HepG2 (cell line): ENCODE measurements around the gene AP2B1. TPM values are rescaled to one million over a fixed set of nuclear protein-coding genes. Genes with fewer than 3 reads are reported as not detected.

Experiments used
- AGO2 ChIP-seq: fragments of 200-400 bp; formaldehyde crosslinking; optimal IDR thresholded peaks from 2 replicates; pipeline ENCODE3; 2017; ENCODE audit warnings: mild to moderate bottlenecking, low read depth, low read length, moderate library complexity
- EEA1 ChIP-seq: sonication (generic); formaldehyde crosslinking; IDR thresholded peaks from 2 replicates; pipeline ENCODE4 v1.5.1; 2020; ENCODE audit warnings: mild to moderate bottlenecking, missing genetic modification reagents, borderline replicate concordance
- GZF1 ChIP-seq: sonication (generic); formaldehyde crosslinking; IDR thresholded peaks from 2 replicates; pipeline ENCODE4 v1.5.1; 2020; ENCODE audit warnings: mild to moderate bottlenecking, missing genetic modification reagents
- HOXD1 ChIP-seq: sonication (generic); formaldehyde crosslinking; IDR thresholded peaks from 2 replicates; pipeline ENCODE4 v1.5.0; 2020; ENCODE audit warnings: missing genetic modification reagents
- MAF1 ChIP-seq: sonication (generic); formaldehyde crosslinking; IDR thresholded peaks from 2 replicates; pipeline ENCODE4 v1.5.0; 2020; ENCODE audit warnings: missing genetic modification reagents, borderline replicate concordance
- NFKBIZ ChIP-seq: IDR thresholded peaks from 2 replicates; pipeline ENCODE4 v1.6.1; 2018; ENCODE audit warnings: missing genetic modification reagents, missing compliant biosample characterization
- PHF5A ChIP-seq: IDR thresholded peaks from one replicate; pipeline ENCODE4 v1.6.1; 2018; ENCODE audit warnings: low read depth, missing genetic modification reagents; ENCODE audit not compliant: unreplicated experiment
- REXO4 ChIP-seq: sonication (generic); formaldehyde crosslinking; IDR thresholded peaks from 2 replicates; pipeline ENCODE4 v1.8.0; 2022; ENCODE audit warnings: missing genetic modification reagents, mild to moderate bottlenecking, borderline replicate concordance
- RORA ChIP-seq: sonication (generic); formaldehyde crosslinking; IDR thresholded peaks from 2 replicates; pipeline ENCODE4 v1.5.0; 2020; ENCODE audit warnings: mild to moderate bottlenecking, missing genetic modification reagents, moderate library complexity
- SALL2 ChIP-seq: sonication (generic); formaldehyde crosslinking; IDR thresholded peaks from 2 replicates; pipeline ENCODE4 v1.8.1; 2023; ENCODE audit warnings: mild to moderate bottlenecking, missing genetic modification reagents, inconsistent platforms
- SNAPC2 ChIP-seq: sonication (generic); formaldehyde crosslinking; IDR thresholded peaks from 2 replicates; pipeline ENCODE4 v1.8.1; 2022; ENCODE audit warnings: mild to moderate bottlenecking, missing genetic modification reagents
- TFE3 ChIP-seq: IDR thresholded peaks from 2 replicates; pipeline ENCODE4 v1.6.1; 2016
- TRIM24 ChIP-seq: sonication (generic); formaldehyde crosslinking; IDR thresholded peaks from 2 replicates; pipeline ENCODE4 v1.8.0; 2022; ENCODE audit warnings: mild to moderate bottlenecking, missing genetic modification reagents
- ZBTB1 ChIP-seq: sonication (generic); formaldehyde crosslinking; IDR thresholded peaks from 2 replicates; pipeline ENCODE4 v1.4.0; 2020; ENCODE audit warnings: missing genetic modification reagents, borderline replicate concordance
- ZBTB8A ChIP-seq: sonication (generic); formaldehyde crosslinking; IDR thresholded peaks from 2 replicates; pipeline ENCODE4 v1.4.0; 2020; ENCODE audit warnings: mild to moderate bottlenecking, low read depth, missing genetic modification reagents, borderline replicate concordance
- ZNF232 ChIP-seq: sonication (generic); formaldehyde crosslinking; IDR thresholded peaks from 2 replicates; pipeline ENCODE4 v1.4.0; 2020; ENCODE audit warnings: missing genetic modification reagents, borderline replicate concordance
- ZNF367 ChIP-seq: sonication (generic); formaldehyde crosslinking; IDR thresholded peaks from 2 replicates; pipeline ENCODE4 v1.4.0; 2020; ENCODE audit warnings: missing genetic modification reagents, borderline replicate concordance
- ZNF431 ChIP-seq: sonication (generic); formaldehyde crosslinking; IDR thresholded peaks from 2 replicates; pipeline ENCODE4 v1.9.0; 2022; ENCODE audit warnings: missing genetic modification reagents, low read depth, mild to moderate bottlenecking, borderline replicate concordance
- ZNF530 ChIP-seq: sonication (generic); formaldehyde crosslinking; IDR thresholded peaks from 2 replicates; pipeline ENCODE4 v1.5.0; 2020; ENCODE audit warnings: low read depth, mild to moderate bottlenecking, missing genetic modification reagents
- ZNF709 ChIP-seq: sonication (generic); formaldehyde crosslinking; IDR thresholded peaks from 2 replicates; pipeline ENCODE4 v1.5.0; 2020; ENCODE audit warnings: mild to moderate bottlenecking, missing genetic modification reagents
- ZNF879 ChIP-seq: sonication (generic); formaldehyde crosslinking; IDR thresholded peaks from 2 replicates; pipeline ENCODE4 v1.8.1; 2023; ENCODE audit warnings: missing genetic modification reagents
- polyA plus RNA-seq, 8 experiments: library from polyadenylated mRNA; depleted of rRNA in 3 of 8; stranded (reverse) in 7 of 8; unstranded in 1 of 8; fragments of >200 nt; fragmentation: Illumina TruSeq in 4 of 8; extraction: Trizol in 4 of 8; gene quantifications; 2 replicates each; pipeline versions ENCODE4 v1.2.1 to v1.2.3, GENCODE V29; 2011 to 2016; ENCODE audit warnings: low read depth in 4 of 8, missing spikeins in 1 of 8, mixed read lengths in 1 of 8; ENCODE audit not compliant: insufficient read depth in 1 of 8
- total RNA-seq, 5 experiments: library from RNA; depleted of rRNA; stranded (reverse); fragments of >200 nt; fragmentation: Illumina TruSeq; extraction: Trizol; gene quantifications; 2 replicates each; pipeline ENCODE4 v1.2.3, GENCODE V29; 2016; ENCODE audit warnings: low read depth in 1 of 5
- TF ChIP-seq, protein P1 (sequence below): IDR thresholded peaks from 2 replicates; pipeline ENCODE4 v1.6.1; 2018; ENCODE audit warnings: missing genetic modification reagents, mild to moderate bottlenecking, missing compliant biosample characterization
- TF ChIP-seq, protein P2 (sequence below): sonication (generic); formaldehyde crosslinking; conservative IDR thresholded peaks from 2 replicates; pipeline ENCODE4 v1.4.0; 2020; ENCODE audit warnings: missing genetic modification reagents
- TF ChIP-seq, protein P3 (sequence below): fragments of 450-650 bp; IDR thresholded peaks from 2 replicates; pipeline ENCODE4 v1.6.1; 2016

AP2B1 gene
- total and polyA plus RNA-seq, 2 of the 13 experiments (the other 11 are each of a cell fraction or from before 2014, with no cell fraction given): 23.8 to 71.3 TPM

DNA sequence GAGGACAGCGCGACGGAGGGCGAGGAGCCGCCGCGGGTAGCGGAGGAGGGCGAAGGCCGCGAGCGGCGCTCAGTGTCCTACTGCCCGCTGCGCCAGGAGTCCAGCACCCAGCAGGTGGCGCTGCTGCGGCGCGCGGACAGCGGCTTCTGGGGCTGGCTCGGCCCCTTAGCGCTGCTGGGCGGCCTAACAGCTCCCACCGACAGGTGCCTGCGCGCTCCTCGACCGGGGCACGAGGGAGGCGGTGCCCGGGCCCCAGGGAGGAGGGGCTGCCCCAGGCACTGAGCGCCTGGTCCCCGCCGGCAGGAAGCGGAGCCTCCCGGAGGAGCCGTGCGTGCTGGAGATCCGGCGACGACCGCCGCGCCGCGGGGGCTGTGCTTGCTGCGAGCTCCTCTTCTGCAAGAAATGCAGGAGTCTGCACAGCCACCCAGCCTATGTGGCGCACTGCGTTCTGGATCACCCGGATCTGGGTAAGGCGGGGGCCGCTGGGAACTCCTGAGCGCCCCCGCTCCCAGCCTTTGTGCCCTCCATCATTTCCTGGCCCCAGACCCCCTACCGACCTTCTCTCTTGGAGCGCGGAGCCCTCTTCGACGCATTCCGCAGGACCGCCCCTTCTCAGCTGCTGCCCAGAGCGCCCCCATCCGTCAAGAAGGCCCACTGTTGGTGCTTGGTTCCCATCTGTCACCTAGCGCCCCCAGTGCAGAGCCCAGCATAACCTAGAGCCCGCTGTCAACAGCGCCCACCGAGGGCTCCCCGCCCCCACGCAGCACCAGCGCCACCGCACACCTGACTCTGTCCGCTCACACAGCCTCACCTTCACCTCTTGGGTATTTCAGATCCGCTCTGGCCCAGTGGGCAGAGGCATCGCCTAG, 177.2 kb downstream of the AP2B1 start (continued):
- TF ChIP-seq, protein P1, sequence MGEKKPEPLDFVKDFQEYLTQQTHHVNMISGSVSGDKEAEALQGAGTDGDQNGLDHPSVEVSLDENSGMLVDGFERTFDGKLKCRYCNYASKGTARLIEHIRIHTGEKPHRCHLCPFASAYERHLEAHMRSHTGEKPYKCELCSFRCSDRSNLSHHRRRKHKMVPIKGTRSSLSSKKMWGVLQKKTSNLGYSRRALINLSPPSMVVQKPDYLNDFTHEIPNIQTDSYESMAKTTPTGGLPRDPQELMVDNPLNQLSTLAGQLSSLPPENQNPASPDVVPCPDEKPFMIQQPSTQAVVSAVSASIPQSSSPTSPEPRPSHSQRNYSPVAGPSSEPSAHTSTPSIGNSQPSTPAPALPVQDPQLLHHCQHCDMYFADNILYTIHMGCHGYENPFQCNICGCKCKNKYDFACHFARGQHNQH (CRISPR knock-in tag): no peak; the same call in 1 of the 2 replicates
- TF ChIP-seq TFE3 (CRISPR knock-in tag) (peak; percentile 47; the same call in 1 of the 2 replicates), EEA1 (CRISPR knock-in tag) (no peak), ZNF232 (CRISPR knock-in tag) (peak; percentile 72; the same call in 1 of the 2 replicates), ZNF879 (CRISPR knock-in tag) (0 out of 2 replicates have a peak, but pooled peaks have one; percentile 71), MAF1 (CRISPR knock-in tag) (peak; percentile 22; the same call in 1 of the 2 replicates), PHF5A (CRISPR knock-in tag) (no peak), NFKBIZ (CRISPR knock-in tag) (no peak), GZF1 (CRISPR knock-in tag) (no peak), ZBTB8A (CRISPR knock-in tag) (peak; percentile 59; the same call in 1 of the 2 replicates), HOXD1 (CRISPR knock-in tag) (peak; percentile 77), SALL2 (CRISPR knock-in tag) (peak; percentile 55; the same call in 1 of the 2 replicates), ZNF530 (no peak), ZNF367 (CRISPR knock-in tag) (peak; percentile 42; the same call in 1 of the 2 replicates), TRIM24 (CRISPR knock-in tag) (no peak), AGO2 (no peak), RORA (no peak), ZNF709 (CRISPR knock-in tag) (peak; percentile 57; the same call in 1 of the 2 replicates), ZBTB1 (CRISPR knock-in tag) (no peak), SNAPC2 (peak; percentile 50; the same call in 1 of the 2 replicates), ZNF431 (no peak), REXO4 (CRISPR knock-in tag) (no peak)
- TF ChIP-seq, protein P2, sequence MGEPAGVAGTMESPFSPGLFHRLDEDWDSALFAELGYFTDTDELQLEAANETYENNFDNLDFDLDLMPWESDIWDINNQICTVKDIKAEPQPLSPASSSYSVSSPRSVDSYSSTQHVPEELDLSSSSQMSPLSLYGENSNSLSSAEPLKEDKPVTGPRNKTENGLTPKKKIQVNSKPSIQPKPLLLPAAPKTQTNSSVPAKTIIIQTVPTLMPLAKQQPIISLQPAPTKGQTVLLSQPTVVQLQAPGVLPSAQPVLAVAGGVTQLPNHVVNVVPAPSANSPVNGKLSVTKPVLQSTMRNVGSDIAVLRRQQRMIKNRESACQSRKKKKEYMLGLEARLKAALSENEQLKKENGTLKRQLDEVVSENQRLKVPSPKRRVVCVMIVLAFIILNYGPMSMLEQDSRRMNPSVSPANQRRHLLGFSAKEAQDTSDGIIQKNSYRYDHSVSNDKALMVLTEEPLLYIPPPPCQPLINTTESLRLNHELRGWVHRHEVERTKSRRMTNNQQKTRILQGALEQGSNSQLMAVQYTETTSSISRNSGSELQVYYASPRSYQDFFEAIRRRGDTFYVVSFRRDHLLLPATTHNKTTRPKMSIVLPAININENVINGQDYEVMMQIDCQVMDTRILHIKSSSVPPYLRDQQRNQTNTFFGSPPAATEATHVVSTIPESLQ: no peak
- TF ChIP-seq, protein P3, sequence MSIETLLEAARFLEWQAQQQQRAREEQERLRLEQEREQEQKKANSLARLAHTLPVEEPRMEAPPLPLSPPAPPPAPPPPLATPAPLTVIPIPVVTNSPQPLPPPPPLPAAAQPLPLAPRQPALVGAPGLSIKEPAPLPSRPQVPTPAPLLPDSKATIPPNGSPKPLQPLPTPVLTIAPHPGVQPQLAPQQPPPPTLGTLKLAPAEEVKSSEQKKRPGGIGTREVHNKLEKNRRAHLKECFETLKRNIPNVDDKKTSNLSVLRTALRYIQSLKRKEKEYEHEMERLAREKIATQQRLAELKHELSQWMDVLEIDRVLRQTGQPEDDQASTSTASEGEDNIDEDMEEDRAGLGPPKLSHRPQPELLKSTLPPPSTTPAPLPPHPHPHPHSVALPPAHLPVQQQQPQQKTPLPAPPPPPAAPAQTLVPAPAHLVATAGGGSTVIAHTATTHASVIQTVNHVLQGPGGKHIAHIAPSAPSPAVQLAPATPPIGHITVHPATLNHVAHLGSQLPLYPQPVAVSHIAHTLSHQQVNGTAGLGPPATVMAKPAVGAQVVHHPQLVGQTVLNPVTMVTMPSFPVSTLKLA: no peak
